Measurements from ENCODE around the gene REST. TPM values are rescaled to one million over a fixed set of nuclear protein-coding genes. Genes with fewer than 3 reads are reported as not detected.
"Not testable (repeated sequence)": the region's sequence is repeated elsewhere in the genome, so short reads cannot be mapped to it uniquely, and the experiment has no call there.

Gene REST
- total and polyA plus RNA-seq, 2 experiments from 2014 or later, result 36.7 to 54.6 TPM

- Histone ChIP-seq H3F3A (ENCODE audit: insufficient read depth) (peaks cover 32% of the 10 kb centered on the region), H3K4me3 (peak overlapping the region; percentile 83), H3K4me1 (ENCODE audit: insufficient read depth) (peaks cover 21% of the 10 kb centered on the region), H3K4me2 (ENCODE audit: unreplicated experiment) (peak overlapping the region; percentile 83), H3K9ac (peak overlapping the region; percentile 86), H3K27me3 (replicated peaks; ENCODE audit: insufficient read depth) (no peaks in the 10 kb centered on the region), H2AFZ (no peak overlapping the region), H3K9me2 (ENCODE audit: insufficient read depth) (no peaks in the 10 kb centered on the region), H3K36me3 (ENCODE audit: low read depth) (no peaks in the 10 kb centered on the region; the same call in 1 of the 2 replicates), H3K27ac (peak overlapping the region; percentile 78), H3K79me2 (ENCODE audit: insufficient read depth) (peaks cover 65% of the 10 kb centered on the region), H4K20me1 (ENCODE audit: insufficient read depth) (0 out of 2 replicates have a peak, but pooled peaks cover 6% of the 10 kb centered on the region), H3K9me3 (ENCODE audit: low read depth) (no peaks in the 10 kb centered on the region)
- TF ChIP-seq EZH2phosphoT487 (IDR thresholded peaks at IDR 0.05; ENCODE audit: insufficient read depth, low read depth) (no peak), EZH2 (IDR thresholded peaks at IDR 0.05; ENCODE audit: insufficient read depth, poor library complexity, severe bottlenecking) (no peak)
- in situ Hi-C loops (cut with MboI), result no loop called here
- peak; percentile 7 for DNase-seq
- WGBS, 2 experiments (ENCODE audit: low coverage in 1 of 2, low lambda C conversion rate in 2 of 2, missing lambda C conversion rate in 2 of 2), result 63% methylated on average over 6 of the region's 6 CpGs
These were observed 2.7 kb downstream of the REST start for GRCh38 chr4:56910172-56910967.

GRCh38 chr4:56914336-56914735, 6.6 kb downstream of the REST start:
- peaks cover 15% of the 10 kb centered on the region; the same call in 1 of the 2 replicates for H3K36me3 ChIP-seq (ENCODE audit: low read depth)
- H3K79me2 ChIP-seq (ENCODE audit: insufficient read depth), result peaks cover 100% of the 10 kb centered on the region
- H3K9ac ChIP-seq, result no peak overlapping the region
- in situ Hi-C loops (cut with MboI), result no loop called here
- H3K9me2 ChIP-seq (ENCODE audit: insufficient read depth), result no peaks in the 10 kb centered on the region
- no peak for DNase-seq
- H3K4me3 ChIP-seq, result no peak overlapping the region
- peaks cover 29% of the 10 kb centered on the region for H3K4me1 ChIP-seq (ENCODE audit: insufficient read depth)
- H3K27ac ChIP-seq, result no peak overlapping the region
- peaks cover 6% of the 10 kb centered on the region; the same call in 1 of the 2 replicates for H4K20me1 ChIP-seq (ENCODE audit: insufficient read depth)
- TF ChIP-seq EZH2 (IDR thresholded peaks at IDR 0.05; ENCODE audit: insufficient read depth, poor library complexity, severe bottlenecking) (no peak), EZH2phosphoT487 (IDR thresholded peaks at IDR 0.05; ENCODE audit: insufficient read depth, low read depth) (no peak)
- peaks cover 28% of the 10 kb centered on the region for H3F3A ChIP-seq (ENCODE audit: insufficient read depth)
- H3K4me2 ChIP-seq (ENCODE audit: unreplicated experiment), result no peak overlapping the region
- no peaks in the 10 kb centered on the region for H3K9me3 ChIP-seq (ENCODE audit: low read depth)
- no peaks in the 10 kb centered on the region for H3K27me3 ChIP-seq (replicated peaks; ENCODE audit: insufficient read depth)
- WGBS, 2 experiments (ENCODE audit: low coverage in 1 of 2, low lambda C conversion rate in 2 of 2, missing lambda C conversion rate in 2 of 2), result 80 to 88% methylated on average over 3 of the region's 3 CpGs
- H2AFZ ChIP-seq, result no peak overlapping the region

GRCh38 chr4:56914977-56915376, 7.3 kb downstream of the REST start:
- in situ Hi-C loops (cut with MboI); DNase-seq; H3K4me3 ChIP-seq; H4K20me1 ChIP-seq (ENCODE audit: insufficient read depth); H3K4me2 ChIP-seq (ENCODE audit: unreplicated experiment); H3K27ac ChIP-seq; H3K9me3 ChIP-seq (ENCODE audit: low read depth); H3K9ac ChIP-seq; H3K9me2 ChIP-seq (ENCODE audit: insufficient read depth); H2AFZ ChIP-seq; H3K27me3 ChIP-seq (replicated peaks; ENCODE audit: insufficient read depth): not testable (repeated sequence)
- WGBS, 2 experiments (ENCODE audit: low coverage in 1 of 2, low lambda C conversion rate in 2 of 2, missing lambda C conversion rate in 2 of 2), result 96 to 99% methylated on average over 12 of the region's 12 CpGs
- peaks cover 28% of the 10 kb centered on the region for H3K4me1 ChIP-seq (ENCODE audit: insufficient read depth)
- H3K36me3 ChIP-seq (ENCODE audit: low read depth), result peaks cover 17% of the 10 kb centered on the region; the same call in 1 of the 2 replicates
- H3F3A ChIP-seq (ENCODE audit: insufficient read depth), result peaks cover 22% of the 10 kb centered on the region; the same call in 1 of the 2 replicates
- H3K79me2 ChIP-seq (ENCODE audit: insufficient read depth), result peaks cover 100% of the 10 kb centered on the region

GRCh38 chr4:56927196-56927595, 19.5 kb downstream of the REST start:
- H3F3A ChIP-seq (ENCODE audit: insufficient read depth), result no peaks in the 10 kb centered on the region
- no peak overlapping the region for H2AFZ ChIP-seq
- no peak overlapping the region for H3K9ac ChIP-seq
- H3K4me2 ChIP-seq (ENCODE audit: unreplicated experiment), result no peak overlapping the region
- H3K4me3 ChIP-seq, result no peak overlapping the region
- H3K4me1 ChIP-seq (ENCODE audit: insufficient read depth), result no peaks in the 10 kb centered on the region
- 97 to 98% methylated on average over 2 of the region's 2 CpGs for WGBS, 2 experiments (ENCODE audit: low coverage in 1 of 2, low lambda C conversion rate in 2 of 2, missing lambda C conversion rate in 2 of 2)
- no peaks in the 10 kb centered on the region for H3K9me2 ChIP-seq (ENCODE audit: insufficient read depth)
- H3K36me3 ChIP-seq (ENCODE audit: low read depth), result peaks cover 21% of the 10 kb centered on the region
- H3K27ac ChIP-seq, result no peak overlapping the region
- peaks cover 100% of the 10 kb centered on the region for H3K79me2 ChIP-seq (ENCODE audit: insufficient read depth)
- in situ Hi-C loops (cut with MboI), result no loop called here
- no peaks in the 10 kb centered on the region for H4K20me1 ChIP-seq (ENCODE audit: insufficient read depth)
- H3K9me3 ChIP-seq (ENCODE audit: low read depth), result no peaks in the 10 kb centered on the region
- no peak for TF ChIP-seq EZH2phosphoT487 (IDR thresholded peaks at IDR 0.05; ENCODE audit: insufficient read depth, low read depth)
- TF ChIP-seq EZH2 (IDR thresholded peaks at IDR 0.05; ENCODE audit: insufficient read depth, poor library complexity, severe bottlenecking), result no peak
- no peaks in the 10 kb centered on the region for H3K27me3 ChIP-seq (replicated peaks; ENCODE audit: insufficient read depth)
- DNase-seq, result no peak
